HepG2 (cell line): ENCODE measurements around the gene SELENOV.

Source experiments
- BCL6 ChIP-seq: IDR thresholded peaks from 2 replicates; pipeline ENCODE4 v1.6.1; 2016; ENCODE audit warnings: missing genetic modification reagents, missing compliant biosample characterization
- FOXK1 ChIP-seq: sonication (generic); formaldehyde crosslinking; IDR thresholded peaks from 2 replicates; pipeline ENCODE4 v1.4.0; 2020; ENCODE audit warnings: low read depth, missing genetic modification reagents, borderline replicate concordance
- JUND ChIP-seq: sonication (generic); formaldehyde crosslinking; IDR thresholded peaks from 2 replicates; pipeline ENCODE4 v1.8.0; 2022; ENCODE audit warnings: mild to moderate bottlenecking, missing genetic modification reagents
- TF ChIP-seq, protein P1 (sequence below): sonication (generic); formaldehyde crosslinking; IDR thresholded peaks from 2 replicates; pipeline ENCODE4 v1.9.0; 2021; ENCODE audit warnings: missing genetic modification reagents, borderline replicate concordance
- TF ChIP-seq, protein P2 (sequence below): sonication (generic); formaldehyde crosslinking; IDR thresholded peaks from 2 replicates; pipeline ENCODE4 v1.4.0; 2020; ENCODE audit warnings: missing genetic modification reagents, low read depth, mild to moderate bottlenecking, borderline replicate concordance
- TF ChIP-seq, protein P3 (sequence below), 2 experiments: IDR thresholded peaks; 2 replicates each; pipeline ENCODE4 v1.6.1; 2011 to 2012; ENCODE audit warnings: low read length in 2 of 2, borderline replicate concordance in 1 of 2, low read depth in 1 of 2, mild to moderate bottlenecking in 1 of 2, moderate library complexity in 1 of 2

DNA sequence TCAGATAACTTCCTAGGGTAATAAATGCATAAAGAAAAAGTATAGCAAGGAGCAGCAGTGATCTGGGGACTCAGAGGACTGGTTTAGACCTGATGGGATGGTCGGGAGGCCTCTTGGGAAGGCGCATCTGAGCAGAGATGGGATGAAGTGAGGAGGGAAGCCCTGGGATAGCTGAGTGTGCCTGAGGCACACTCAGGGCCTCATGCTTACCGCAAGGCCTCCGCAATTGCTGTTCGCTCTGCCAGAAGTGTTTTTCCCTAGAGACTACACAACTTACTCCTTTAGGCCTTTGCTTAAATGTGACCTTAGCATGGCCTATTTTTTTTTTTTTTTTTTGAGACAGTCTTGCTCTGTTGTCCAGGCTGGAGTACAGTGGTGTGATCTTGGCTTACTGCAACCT, 20.3 kb upstream of the SELENOV start:
- TF ChIP-seq, protein P1, sequence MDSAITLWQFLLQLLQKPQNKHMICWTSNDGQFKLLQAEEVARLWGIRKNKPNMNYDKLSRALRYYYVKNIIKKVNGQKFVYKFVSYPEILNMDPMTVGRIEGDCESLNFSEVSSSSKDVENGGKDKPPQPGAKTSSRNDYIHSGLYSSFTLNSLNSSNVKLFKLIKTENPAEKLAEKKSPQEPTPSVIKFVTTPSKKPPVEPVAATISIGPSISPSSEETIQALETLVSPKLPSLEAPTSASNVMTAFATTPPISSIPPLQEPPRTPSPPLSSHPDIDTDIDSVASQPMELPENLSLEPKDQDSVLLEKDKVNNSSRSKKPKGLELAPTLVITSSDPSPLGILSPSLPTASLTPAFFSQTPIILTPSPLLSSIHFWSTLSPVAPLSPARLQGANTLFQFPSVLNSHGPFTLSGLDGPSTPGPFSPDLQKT, result no peak
- TF ChIP-seq, protein P2, sequence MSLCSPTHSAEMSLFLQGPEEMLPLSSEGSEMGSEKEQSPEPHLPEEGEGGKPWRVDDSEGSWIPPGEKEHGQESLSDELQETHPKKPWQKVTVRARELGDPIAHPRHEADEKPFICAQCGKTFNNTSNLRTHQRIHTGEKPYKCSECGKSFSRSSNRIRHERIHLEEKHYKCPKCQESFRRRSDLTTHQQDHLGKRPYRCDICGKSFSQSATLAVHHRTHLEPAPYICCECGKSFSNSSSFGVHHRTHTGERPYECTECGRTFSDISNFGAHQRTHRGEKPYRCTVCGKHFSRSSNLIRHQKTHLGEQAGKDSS, result no peak
- TF ChIP-seq JUND (CRISPR knock-in tag) (no peak), BCL6 (CRISPR knock-in tag) (no peak), FOXK1 (CRISPR knock-in tag) (no peak)
- TF ChIP-seq, protein P3, sequence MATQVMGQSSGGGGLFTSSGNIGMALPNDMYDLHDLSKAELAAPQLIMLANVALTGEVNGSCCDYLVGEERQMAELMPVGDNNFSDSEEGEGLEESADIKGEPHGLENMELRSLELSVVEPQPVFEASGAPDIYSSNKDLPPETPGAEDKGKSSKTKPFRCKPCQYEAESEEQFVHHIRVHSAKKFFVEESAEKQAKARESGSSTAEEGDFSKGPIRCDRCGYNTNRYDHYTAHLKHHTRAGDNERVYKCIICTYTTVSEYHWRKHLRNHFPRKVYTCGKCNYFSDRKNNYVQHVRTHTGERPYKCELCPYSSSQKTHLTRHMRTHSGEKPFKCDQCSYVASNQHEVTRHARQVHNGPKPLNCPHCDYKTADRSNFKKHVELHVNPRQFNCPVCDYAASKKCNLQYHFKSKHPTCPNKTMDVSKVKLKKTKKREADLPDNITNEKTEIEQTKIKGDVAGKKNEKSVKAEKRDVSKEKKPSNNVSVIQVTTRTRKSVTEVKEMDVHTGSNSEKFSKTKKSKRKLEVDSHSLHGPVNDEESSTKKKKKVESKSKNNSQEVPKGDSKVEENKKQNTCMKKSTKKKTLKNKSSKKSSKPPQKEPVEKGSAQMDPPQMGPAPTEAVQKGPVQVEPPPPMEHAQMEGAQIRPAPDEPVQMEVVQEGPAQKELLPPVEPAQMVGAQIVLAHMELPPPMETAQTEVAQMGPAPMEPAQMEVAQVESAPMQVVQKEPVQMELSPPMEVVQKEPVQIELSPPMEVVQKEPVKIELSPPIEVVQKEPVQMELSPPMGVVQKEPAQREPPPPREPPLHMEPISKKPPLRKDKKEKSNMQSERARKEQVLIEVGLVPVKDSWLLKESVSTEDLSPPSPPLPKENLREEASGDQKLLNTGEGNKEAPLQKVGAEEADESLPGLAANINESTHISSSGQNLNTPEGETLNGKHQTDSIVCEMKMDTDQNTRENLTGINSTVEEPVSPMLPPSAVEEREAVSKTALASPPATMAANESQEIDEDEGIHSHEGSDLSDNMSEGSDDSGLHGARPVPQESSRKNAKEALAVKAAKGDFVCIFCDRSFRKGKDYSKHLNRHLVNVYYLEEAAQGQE (IDR thresholded peaks at IDR 0.05; ENCODE audit: borderline replicate concordance in 1 of 2, low read depth in 1 of 2, low read length in 2 of 2), result no peak
